WTC11 (cell line): ENCODE data around the gene CD3G. TPM values are rescaled to one million over a fixed set of nuclear protein-coding genes. Genes with fewer than 3 reads are reported as not detected.

Source experiments
- ATAC-seq: fragments of 200-7000 bp; cut with Tn5 transposase; 2 replicates; pipeline ENCODE4 v1.10.0; 2021; ENCODE audit warnings: mild to moderate bottlenecking, moderate library complexity
- CTCF ChIA-PET: fragments of 300-600 bp; sonication (Branson Sonifier 250); formaldehyde crosslinking; loops from one replicate; lab custom pipeline; 2021; ENCODE audit warnings: antibody characterized with exemption; lab: Charles Lee
- POLR2A ChIA-PET: fragments of 350-600 bp; sonication (Branson Sonifier 250); formaldehyde crosslinking; loops from one replicate; lab custom pipeline; 2021; ENCODE audit warnings: antibody characterized with exemption; lab: Charles Lee
- DNase-seq: peaks from one replicate; pipeline ENCODE4 v3.0.0; 2021; ENCODE audit warnings: low spot score
- H3K27ac Mint-ChIP-seq: 2 replicates; pipeline ENCODE4 v1.8.0; 2021; ENCODE audit warnings: mixed read lengths
- H3K27me3 Mint-ChIP-seq: 2 replicates; pipeline ENCODE4 v1.8.0; 2021; ENCODE audit warnings: low read depth, mild to moderate bottlenecking, moderate library complexity, mixed read lengths
- H3K36me3 Mint-ChIP-seq: 2 replicates; pipeline ENCODE4 v1.8.0; 2021; ENCODE audit warnings: mixed read lengths
- H3K4me1 Mint-ChIP-seq: 2 replicates; pipeline ENCODE4 v1.8.0; 2022; ENCODE audit warnings: mixed read lengths
- H3K4me3 Mint-ChIP-seq: 2 replicates; pipeline ENCODE4 v1.8.0; 2021; ENCODE audit warnings: mild to moderate bottlenecking, moderate library complexity, mixed read lengths
- H3K9me3 Mint-ChIP-seq: 2 replicates; pipeline ENCODE4 v1.8.0; 2021; ENCODE audit warnings: mixed read lengths
- ARID4B ChIP-seq: sonication (generic); formaldehyde crosslinking; IDR thresholded peaks from 2 replicates; pipeline ENCODE4 v1.8.0; 2023; ENCODE audit warnings: missing genetic modification reagents, mild to moderate bottlenecking, borderline replicate concordance
- ATF3 ChIP-seq: sonication (generic); formaldehyde crosslinking; conservative IDR thresholded peaks from 2 replicates; pipeline ENCODE4 v1.8.1; 2022; ENCODE audit warnings: mild to moderate bottlenecking, missing genetic modification reagents
- CBFB ChIP-seq: sonication (generic); formaldehyde crosslinking; IDR thresholded peaks from 2 replicates; pipeline ENCODE4 v1.8.1; 2022; ENCODE audit warnings: mild to moderate bottlenecking, low read depth, missing genetic modification reagents
- ELF4 ChIP-seq: sonication (generic); formaldehyde crosslinking; IDR thresholded peaks from 2 replicates; pipeline ENCODE4 v1.8.1; 2022; ENCODE audit warnings: low read depth, mild to moderate bottlenecking, moderate library complexity, missing genetic modification reagents
- FOXP1 ChIP-seq: sonication (generic); formaldehyde crosslinking; IDR thresholded peaks from 2 replicates; pipeline ENCODE4 v1.8.0; 2022; ENCODE audit warnings: missing genetic modification reagents, mild to moderate bottlenecking, moderate library complexity, borderline replicate concordance
- IRF1 ChIP-seq: sonication (generic); formaldehyde crosslinking; IDR thresholded peaks from 2 replicates; pipeline ENCODE4 v1.8.0; 2023; ENCODE audit warnings: missing genetic modification reagents
- IRF2 ChIP-seq: sonication (generic); formaldehyde crosslinking; IDR thresholded peaks from 2 replicates; pipeline ENCODE4 v1.8.0; 2022; ENCODE audit warnings: low read depth, missing genetic modification reagents, borderline replicate concordance
- JAZF1 ChIP-seq: fragments of 250-450 bp; sonication (Bioruptor Pico); IDR thresholded peaks from 2 replicates; pipeline ENCODE4 v1.9.0; 2021; ENCODE audit warnings: moderate library complexity, mild to moderate bottlenecking, inconsistent platforms
- JUN ChIP-seq: sonication (generic); formaldehyde crosslinking; IDR thresholded peaks from 2 replicates; pipeline ENCODE4 v1.8.0; 2023; ENCODE audit warnings: mild to moderate bottlenecking, missing genetic modification reagents
- NFYB ChIP-seq: sonication (generic); formaldehyde crosslinking; conservative IDR thresholded peaks from 2 replicates; pipeline ENCODE4 v1.8.0; 2022; ENCODE audit warnings: low read depth, missing genetic modification reagents
- RORB ChIP-seq: fragments of 250-450 bp; sonication (Bioruptor Pico); IDR thresholded peaks from 2 replicates; pipeline ENCODE4 v1.9.0; 2021; ENCODE audit warnings: mild to moderate bottlenecking
- SMAD3 ChIP-seq: sonication (generic); formaldehyde crosslinking; IDR thresholded peaks from 2 replicates; pipeline ENCODE4 v1.8.0; 2022; ENCODE audit warnings: missing genetic modification reagents, mild to moderate bottlenecking, borderline replicate concordance
- STAT6 ChIP-seq: sonication (generic); formaldehyde crosslinking; conservative IDR thresholded peaks from 2 replicates; pipeline ENCODE4 v1.8.1; 2023; ENCODE audit warnings: mild to moderate bottlenecking, low read depth, missing genetic modification reagents, moderate library complexity
- TP53 ChIP-seq: sonication (generic); formaldehyde crosslinking; IDR thresholded peaks from 2 replicates; pipeline ENCODE4 v1.8.1; 2023; ENCODE audit warnings: mild to moderate bottlenecking, missing genetic modification reagents
- ZNF512 ChIP-seq: sonication (generic); formaldehyde crosslinking; IDR thresholded peaks from 2 replicates; pipeline ENCODE4 v1.8.1; 2022; ENCODE audit warnings: missing genetic modification reagents, borderline replicate concordance
- total RNA-seq: library from RNA; stranded (reverse); gene quantifications from 3 replicates; pipeline ENCODE4 v1.2.3, GENCODE V29; 2021
- TF ChIP-seq, protein P1 (sequence below): sonication (generic); formaldehyde crosslinking; IDR thresholded peaks from 2 replicates; pipeline ENCODE4 v1.8.0; 2022; ENCODE audit warnings: mild to moderate bottlenecking, missing genetic modification reagents

Gene CD3G
- total RNA-seq, 1 experiment from 2014 or later: 0.20 TPM

- TF ChIP-seq ARID4B (no peak), RORB (CRISPR knock-in tag) (no peak), STAT6 (CRISPR knock-in tag) (no peak), IRF1 (CRISPR knock-in tag) (no peak), NFYB (CRISPR knock-in tag) (no peak), JUN (CRISPR knock-in tag) (no peak)
These were observed 39.5 kb downstream of the CD3G start (continued) for GRCh38 chr11:118383657-118384056.

DNA sequence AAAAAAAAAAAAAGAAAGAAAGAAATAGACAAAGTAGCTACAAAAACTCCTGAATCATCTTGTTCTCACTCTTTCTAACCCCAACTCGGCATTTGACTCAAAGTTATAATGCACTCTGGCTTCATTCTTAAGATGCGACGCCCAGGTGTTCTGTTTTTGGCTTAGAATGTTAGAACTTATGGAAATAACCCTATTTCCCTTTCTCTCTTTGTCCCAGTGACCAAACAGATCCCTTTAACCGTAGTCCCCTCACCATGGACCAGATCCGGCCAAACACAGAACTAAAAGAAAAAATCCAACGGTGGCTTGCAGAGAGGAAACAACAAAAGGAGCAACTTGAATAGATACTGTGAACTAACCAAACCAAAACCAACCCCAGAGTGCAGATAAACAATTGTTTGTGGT lies 52.0 kb downstream of the CD3G start:
- H3K4me1 Mint-ChIP-seq: peaks cover 6% of the 10 kb centered on the region; the same call in 1 of the 2 replicates
- TF ChIP-seq TP53 (CRISPR knock-in tag): no peak
- no peak for TF ChIP-seq IRF2 (CRISPR knock-in tag)
- TF ChIP-seq RORB (CRISPR knock-in tag): no peak
- no peak for TF ChIP-seq CBFB (CRISPR knock-in tag)
- no peak for TF ChIP-seq SMAD3 (CRISPR knock-in tag)

GRCh38 chr11:118397448-118397847 lies 53.3 kb downstream of the CD3G start:
- H3K4me3 Mint-ChIP-seq: no peak overlapping the region
- H3K9me3 Mint-ChIP-seq: no peaks in the 10 kb centered on the region
- DNase-seq (no peak), ATAC-seq (no peak)
- H3K27ac Mint-ChIP-seq: no peak overlapping the region
- peaks cover 12% of the 10 kb centered on the region for H3K4me1 Mint-ChIP-seq
- no peaks in the 10 kb centered on the region for H3K27me3 Mint-ChIP-seq
- TF ChIP-seq JAZF1 (CRISPR knock-in tag): no peak
- no peak for TF ChIP-seq ATF3
- TF ChIP-seq ZNF512 (CRISPR knock-in tag): no peak
- no peak for TF ChIP-seq FOXP1
- TF ChIP-seq, protein P1, sequence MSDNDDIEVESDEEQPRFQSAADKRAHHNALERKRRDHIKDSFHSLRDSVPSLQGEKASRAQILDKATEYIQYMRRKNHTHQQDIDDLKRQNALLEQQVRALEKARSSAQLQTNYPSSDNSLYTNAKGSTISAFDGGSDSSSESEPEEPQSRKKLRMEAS: no peak
- no peak for TF ChIP-seq TP53 (CRISPR knock-in tag)
- TF ChIP-seq ELF4 (CRISPR knock-in tag): no peak
- POLR2A ChIA-PET: no interaction called here
- CTCF ChIA-PET: no interaction called here
- peaks cover 21% of the 10 kb centered on the region for H3K36me3 Mint-ChIP-seq

More for the DNA sequence above, 52.0 kb downstream of the CD3G start:
- peaks cover 27% of the 10 kb centered on the region for H3K36me3 Mint-ChIP-seq
- DNase-seq (no peak), ATAC-seq (no peak)
- H3K9me3 Mint-ChIP-seq: no peaks in the 10 kb centered on the region
- no peaks in the 10 kb centered on the region for H3K27me3 Mint-ChIP-seq
- CTCF ChIA-PET: interaction anchor here (0.5 kb wide), 1 partner anchor 784 kb away, joined by 3 read pairs; no protein-coding TSS in a partner anchor
- POLR2A ChIA-PET: no interaction called here
- H3K4me3 Mint-ChIP-seq: no peak overlapping the region
- 0 out of 2 replicates have a peak overlapping the region, but pooled peaks have one; percentile 6 for H3K27ac Mint-ChIP-seq
